Astrocyte (in vitro differentiated cells and primary cell): ENCODE measurements around the gene OXTR. TPM values are rescaled to one million over a fixed set of nuclear protein-coding genes. Genes with fewer than 3 reads are reported as not detected.

Experiments
- DNase-seq: peaks from one replicate; pipeline ENCODE4 v3.0.0-alpha.2; 2010; ENCODE audit warnings: low read depth
- FAIRE-seq: peaks from 2 replicates; lab custom pipeline; 2011; peaks lifted over from hg19 to GRCh38; lab: Jason Lieb, UNC
- H2AFZ ChIP-seq: 2 replicates; pipeline ENCODE4 v1.6.0; 2012; ENCODE audit warnings: low read depth, low read length, inconsistent platforms
- H3K27ac ChIP-seq: 2 replicates; pipeline ENCODE4 v1.5.1; 2011; ENCODE audit warnings: low read depth, low read length, inconsistent platforms
- H3K27me3 ChIP-seq: 2 replicates; pipeline ENCODE4 v1.6.0; 2011; ENCODE audit warnings: low read length, inconsistent platforms; ENCODE audit not compliant: insufficient read depth
- H3K36me3 ChIP-seq: 2 replicates; pipeline ENCODE4 v1.5.1; 2011; ENCODE audit warnings: low read length, inconsistent platforms; ENCODE audit not compliant: insufficient read depth
- H3K4me1 ChIP-seq: 2 replicates; pipeline ENCODE4 v1.5.1; 2011; ENCODE audit warnings: low read length, inconsistent platforms; ENCODE audit not compliant: insufficient read depth
- H3K4me2 ChIP-seq: 2 replicates; pipeline ENCODE4 v1.6.0; 2012; ENCODE audit warnings: low read length, inconsistent platforms
- H3K4me3 ChIP-seq: 2 replicates; pipeline ENCODE4 v1.5.1; 2011; ENCODE audit warnings: low read depth, mild to moderate bottlenecking, low read length, inconsistent platforms; ENCODE audit not compliant: insufficient read depth
- H3K79me2 ChIP-seq: 2 replicates; pipeline ENCODE4 v1.6.0; 2012; ENCODE audit warnings: mild to moderate bottlenecking, low read length, inconsistent platforms; ENCODE audit not compliant: insufficient read depth
- H3K9ac ChIP-seq: 2 replicates; pipeline ENCODE4 v1.6.0; 2012; ENCODE audit warnings: mild to moderate bottlenecking, low read length, inconsistent platforms
- H3K9me3 ChIP-seq: 2 replicates; pipeline ENCODE4 v1.5.1; 2012; ENCODE audit warnings: low read depth, mild to moderate bottlenecking, low read length, inconsistent platforms; ENCODE audit not compliant: insufficient read depth
- H4K20me1 ChIP-seq: 2 replicates; pipeline ENCODE4 v1.6.0; 2012; ENCODE audit warnings: low read length, inconsistent platforms; ENCODE audit not compliant: insufficient read depth
- H3K27ac Mint-ChIP-seq: one replicate; pipeline ENCODE4 v1.8.0; 2021; ENCODE audit warnings: mild to moderate bottlenecking, mixed read lengths; ENCODE audit not compliant: unreplicated experiment
- H3K27me3 Mint-ChIP-seq: one replicate; pipeline ENCODE4 v1.8.0; 2021; ENCODE audit warnings: low read depth, mixed read lengths; ENCODE audit not compliant: unreplicated experiment
- H3K36me3 Mint-ChIP-seq: one replicate; pipeline ENCODE4 v1.8.0; 2021; ENCODE audit warnings: low read depth, mixed read lengths; ENCODE audit not compliant: unreplicated experiment
- H3K4me1 Mint-ChIP-seq: one replicate; pipeline ENCODE4 v1.8.0; 2021; ENCODE audit warnings: low read depth, mixed read lengths; ENCODE audit not compliant: unreplicated experiment
- H3K4me3 Mint-ChIP-seq: one replicate; pipeline ENCODE4 v1.8.0; 2021; ENCODE audit warnings: mild to moderate bottlenecking, moderate library complexity, mixed read lengths; ENCODE audit not compliant: unreplicated experiment
- H3K9me3 Mint-ChIP-seq: one replicate; pipeline ENCODE4 v1.8.0; 2021; ENCODE audit warnings: mild to moderate bottlenecking, mixed read lengths; ENCODE audit not compliant: unreplicated experiment
- CTCF ChIP-seq: IDR thresholded peaks from 2 replicates; pipeline ENCODE4 v1.5.1; 2011; ENCODE audit warnings: low read depth, mild to moderate bottlenecking, inconsistent platforms, low read length, moderate library complexity; ENCODE audit not compliant: insufficient read depth
- EZH2 ChIP-seq: IDR thresholded peaks from 2 replicates; pipeline ENCODE4 v1.6.1; 2012; ENCODE audit warnings: mild to moderate bottlenecking, low read length, inconsistent platforms; ENCODE audit not compliant: insufficient read depth
- total RNA-seq: library from RNA; stranded (reverse); gene quantifications from 2 replicates; pipeline ENCODE4 v1.2.1, GENCODE V29; 2021

The OXTR gene
- total RNA-seq, 1 donor from 2014 or later, result 3.0 TPM

GRCh38 chr3:8802256-8802655 lies 32.8 kb upstream of the OXTR start:
- Mint-ChIP-seq H3K4me1 (no peaks in the 10 kb centered on the region), H3K27ac (no peak overlapping the region), H3K9me3 (peaks cover 2% of the 10 kb centered on the region), H3K27me3 (no peaks in the 10 kb centered on the region), H3K4me3 (no peak overlapping the region), H3K36me3 (no peaks in the 10 kb centered on the region)
- H3K36me3 ChIP-seq, result no peaks in the 10 kb centered on the region
- no peak overlapping the region for H3K4me3 ChIP-seq
- DNase-seq (no peak), FAIRE-seq (no peak)
- H3K9ac ChIP-seq, result no peak overlapping the region
- no peaks in the 10 kb centered on the region for H3K9me3 ChIP-seq
- H3K4me2 ChIP-seq, result no peak overlapping the region
- H3K4me1 ChIP-seq, result no peaks in the 10 kb centered on the region
- H3K27ac ChIP-seq, result no peak overlapping the region
- TF ChIP-seq CTCF (no peak), EZH2 (no peak)
- no peaks in the 10 kb centered on the region for H4K20me1 ChIP-seq
- H2AFZ ChIP-seq, result no peak overlapping the region
- H3K79me2 ChIP-seq, result no peaks in the 10 kb centered on the region
- no peaks in the 10 kb centered on the region for H3K27me3 ChIP-seq

GRCh38 chr3:8800016-8800415 lies 30.6 kb upstream of the OXTR start:
- DNase-seq (peak; percentile 26), FAIRE-seq (no peak)
- H3K4me1 Mint-ChIP-seq, result no peaks in the 10 kb centered on the region

More at GRCh38 chr3:8800016-8800415, 30.6 kb upstream of the OXTR start:
- Mint-ChIP-seq H3K4me3 (no peak overlapping the region), H3K9me3 (peaks cover 2% of the 10 kb centered on the region), H3K36me3 (no peaks in the 10 kb centered on the region), H3K27ac (no peak overlapping the region), H3K27me3 (no peaks in the 10 kb centered on the region)
- Histone ChIP-seq H3K4me2 (no peak overlapping the region), H3K27ac (no peak overlapping the region), H3K9me3 (no peaks in the 10 kb centered on the region), H2AFZ (no peak overlapping the region), H3K4me3 (no peak overlapping the region), H3K79me2 (no peaks in the 10 kb centered on the region), H4K20me1 (no peaks in the 10 kb centered on the region), H3K4me1 (no peaks in the 10 kb centered on the region), H3K9ac (no peak overlapping the region), H3K27me3 (no peaks in the 10 kb centered on the region), H3K36me3 (no peaks in the 10 kb centered on the region)
- no peak for TF ChIP-seq EZH2
- no peak for TF ChIP-seq CTCF
